ENCODE data around the gene ZNF804B.

ZNF804B gene

GRCh38 chr7:89308535-89308934 is 549.0 kb downstream of the ZNF804B start:
- TF ChIP-seq, protein P1, sequence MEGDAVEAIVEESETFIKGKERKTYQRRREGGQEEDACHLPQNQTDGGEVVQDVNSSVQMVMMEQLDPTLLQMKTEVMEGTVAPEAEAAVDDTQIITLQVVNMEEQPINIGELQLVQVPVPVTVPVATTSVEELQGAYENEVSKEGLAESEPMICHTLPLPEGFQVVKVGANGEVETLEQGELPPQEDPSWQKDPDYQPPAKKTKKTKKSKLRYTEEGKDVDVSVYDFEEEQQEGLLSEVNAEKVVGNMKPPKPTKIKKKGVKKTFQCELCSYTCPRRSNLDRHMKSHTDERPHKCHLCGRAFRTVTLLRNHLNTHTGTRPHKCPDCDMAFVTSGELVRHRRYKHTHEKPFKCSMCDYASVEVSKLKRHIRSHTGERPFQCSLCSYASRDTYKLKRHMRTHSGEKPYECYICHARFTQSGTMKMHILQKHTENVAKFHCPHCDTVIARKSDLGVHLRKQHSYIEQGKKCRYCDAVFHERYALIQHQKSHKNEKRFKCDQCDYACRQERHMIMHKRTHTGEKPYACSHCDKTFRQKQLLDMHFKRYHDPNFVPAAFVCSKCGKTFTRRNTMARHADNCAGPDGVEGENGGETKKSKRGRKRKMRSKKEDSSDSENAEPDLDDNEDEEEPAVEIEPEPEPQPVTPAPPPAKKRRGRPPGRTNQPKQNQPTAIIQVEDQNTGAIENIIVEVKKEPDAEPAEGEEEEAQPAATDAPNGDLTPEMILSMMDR (IDR thresholded peaks at IDR 0.05; ENCODE audit: low read depth, low read length, missing control alignments) = no peak
- no peak for DNase-seq (ENCODE audit: extremely low read depth, low read depth)
- H3K4me3 ChIP-seq (replicated peaks; ENCODE audit: low read depth, low read length) = no peak overlapping the region

GRCh38 chr7:89311886-89312285 is 552.4 kb downstream of the ZNF804B start:
- no peak for DNase-seq (ENCODE audit: extremely low read depth, low read depth)
- TF ChIP-seq, protein P1 (IDR thresholded peaks at IDR 0.05; ENCODE audit: low read depth, low read length, missing control alignments) = no peak
- no peak overlapping the region for H3K4me3 ChIP-seq (replicated peaks; ENCODE audit: low read depth, low read length)

- TF ChIP-seq, protein P1 (IDR thresholded peaks at IDR 0.05; ENCODE audit: low read depth, low read length, missing control alignments) = no peak
- no peak overlapping the region for H3K4me3 ChIP-seq (replicated peaks; ENCODE audit: low read depth, low read length)
- no peak for DNase-seq (ENCODE audit: extremely low read depth, low read depth)
Measured at GRCh38 chr7:89312551-89312950, 553.1 kb downstream of the ZNF804B start.

- H3K4me3 ChIP-seq (replicated peaks; ENCODE audit: low read depth, low read length) = no peak overlapping the region
- DNase-seq (ENCODE audit: extremely low read depth, low read depth) = no peak
- TF ChIP-seq, protein P1 (IDR thresholded peaks at IDR 0.05; ENCODE audit: low read depth, low read length, missing control alignments) = no peak
Measured at GRCh38 chr7:89316584-89317251, 557.2 kb downstream of the ZNF804B start.

GRCh38 chr7:89332026-89332425 is 572.5 kb downstream of the ZNF804B start:
- no peak overlapping the region for H3K4me3 ChIP-seq (replicated peaks; ENCODE audit: low read depth, low read length)
- DNase-seq (ENCODE audit: extremely low read depth, low read depth) = no peak
- TF ChIP-seq, protein P1 (IDR thresholded peaks at IDR 0.05; ENCODE audit: low read depth, low read length, missing control alignments) = no peak

- TF ChIP-seq, protein P1 (IDR thresholded peaks at IDR 0.05; ENCODE audit: low read depth, low read length, missing control alignments) = no peak
- no peak for DNase-seq (ENCODE audit: extremely low read depth, low read depth)
- no peak overlapping the region for H3K4me3 ChIP-seq (replicated peaks; ENCODE audit: low read depth, low read length)
Measured at GRCh38 chr7:89334797-89335196, 575.3 kb downstream of the ZNF804B start.

DNA sequence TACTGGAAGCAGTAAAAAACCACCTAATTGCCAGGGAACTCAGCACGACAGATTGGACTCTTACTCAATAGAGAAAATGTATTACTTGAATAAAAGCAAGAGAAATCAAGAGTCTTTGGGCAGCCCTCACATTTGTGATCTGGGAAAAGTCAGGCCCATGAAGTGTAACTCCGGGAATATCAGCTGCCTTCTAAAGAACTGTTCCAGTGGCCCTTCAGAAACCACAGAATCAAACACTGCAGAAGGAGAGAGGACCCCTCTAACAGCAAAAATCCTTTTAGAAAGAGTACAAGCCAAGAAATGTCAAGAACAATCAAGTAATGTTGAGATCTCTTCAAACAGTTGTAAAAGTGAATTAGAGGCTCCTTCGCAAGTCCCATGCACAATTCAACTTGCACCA is 576.0 kb downstream of the ZNF804B start:
- TF ChIP-seq, protein P1 (IDR thresholded peaks at IDR 0.05; ENCODE audit: low read depth, low read length, missing control alignments) = no peak
- no peak for DNase-seq (ENCODE audit: extremely low read depth, low read depth)
- H3K4me3 ChIP-seq (replicated peaks; ENCODE audit: low read depth, low read length) = no peak overlapping the region
